Right lobe of liver (tissue), 4 donors: ENCODE results near the gene PHOSPHO1.

Source experiments
- CTCF ChIP-seq, 4 donors: fragments of 200-600 bp in 3 of 4; fragments of 450-650 bp in 1 of 4; IDR thresholded peaks; one replicate each; pipeline versions ENCODE4 v1.5.1 to v1.8.0; 2016 to 2022; ENCODE audit warnings: antibody characterized with exemption in 4 of 4, mild to moderate bottlenecking in 2 of 4
- POLR2A ChIP-seq: fragments of 450-650 bp; IDR thresholded peaks from one replicate; pipeline ENCODE4 v1.6.1; 2017; ENCODE audit warnings: antibody characterized with exemption, mild to moderate bottlenecking
- donor health status: DM: no; HTN: no; CAD: no.
- donor health status: DM: no; HTN: no; CAD: no.
- donor health status: DM: no; HTN: yes; CAD: no.

DNA sequence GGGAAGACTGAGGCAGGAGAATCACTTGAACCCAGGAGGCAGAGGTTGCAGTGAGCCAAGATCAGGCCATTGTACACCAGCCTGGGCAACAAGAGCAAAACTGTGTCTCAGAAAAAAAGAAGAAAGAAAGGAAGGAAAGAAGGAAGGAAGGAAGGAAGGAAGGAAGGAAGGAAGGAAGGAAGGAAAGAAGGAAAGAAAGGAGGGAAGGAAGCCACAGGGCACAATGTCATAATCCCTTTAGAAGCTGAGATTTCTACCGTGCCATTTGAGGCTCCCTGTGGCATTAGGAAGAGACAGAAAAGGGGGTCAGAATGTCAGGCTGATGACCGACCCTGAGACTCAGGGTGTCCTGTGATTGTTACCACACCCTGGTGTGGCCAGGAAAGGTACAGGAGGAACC is 26.8 kb downstream of the PHOSPHO1 start:
- no peak for TF ChIP-seq POLR2A
- no peak for TF ChIP-seq CTCF (IDR thresholded peaks at IDR 0.05)
